Erythroblast (primary cell): Measurements from ENCODE around the gene ADH1B.

Experiments used
- GATA1 ChIP-seq: IDR thresholded peaks from 2 replicates; pipeline ENCODE4 v1.6.1; 2011; ENCODE audit warnings: low read depth, mild to moderate bottlenecking, control low read depth, low read length, moderate library complexity
- POLR2A ChIP-seq: IDR thresholded peaks from 2 replicates; pipeline ENCODE4 v1.6.1; 2011; ENCODE audit warnings: mild to moderate bottlenecking, low read length

DNA sequence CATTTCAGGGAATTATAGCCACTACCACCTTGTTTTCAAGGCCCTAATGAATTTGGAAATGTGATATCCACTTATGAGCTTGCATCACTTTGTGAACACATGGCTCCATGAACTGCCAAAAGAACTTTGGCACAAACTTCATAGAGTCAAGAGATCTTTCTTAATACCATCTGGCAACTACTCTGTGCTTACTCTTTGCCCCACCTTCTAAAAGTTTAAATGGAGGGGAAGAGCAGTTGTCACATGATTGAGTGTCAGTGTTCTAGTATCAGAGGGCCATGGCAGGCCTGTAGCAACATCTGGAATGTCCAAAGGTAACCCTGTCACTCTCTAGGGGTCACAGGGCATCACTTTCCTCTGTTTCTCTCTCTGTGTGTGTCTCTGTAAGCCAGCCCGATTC is 2.6 kb upstream of the ADH1B start:
- TF ChIP-seq POLR2A (no peak), GATA1 (no peak)
